ENCODE data around the gene AVL9. TPM values are rescaled to one million over a fixed set of nuclear protein-coding genes. Genes with fewer than 3 reads are reported as not detected.

AVL9 gene
- total RNA-seq, 1 experiment from 2014 or later = 86.6 TPM

DNA sequence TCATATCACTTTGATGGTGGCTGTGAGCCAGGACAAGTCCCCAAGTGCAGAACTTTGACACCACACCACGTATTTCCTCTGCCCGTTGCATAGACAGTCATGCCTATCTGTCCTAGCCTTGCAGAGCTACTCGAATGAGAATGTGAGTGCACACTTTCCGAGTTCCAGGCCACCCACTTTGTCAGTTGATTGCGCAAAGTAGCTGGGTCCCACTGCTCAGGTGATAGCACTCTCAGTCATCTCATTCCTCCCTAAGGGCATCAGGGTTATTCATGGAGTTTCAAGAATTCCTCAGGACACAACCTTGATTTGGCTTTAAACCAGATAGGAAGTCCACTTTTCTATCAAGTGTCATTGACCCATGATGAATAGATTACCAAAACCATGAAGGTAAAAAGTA lies 24.4 kb upstream of the AVL9 start:
- Mint-ChIP-seq H3K27me3 (ENCODE audit: unreplicated experiment) (peaks cover 54% of the 10 kb centered on the region), H3K36me3 (ENCODE audit: insufficient read depth, unreplicated experiment) (no peaks in the 10 kb centered on the region), H3K4me3 (ENCODE audit: low read depth, unreplicated experiment) (no peak overlapping the region), H3K27ac (ENCODE audit: unreplicated experiment) (no peak overlapping the region), H3K4me1 (ENCODE audit: low read depth, unreplicated experiment) (no peaks in the 10 kb centered on the region), H3K9me3 (ENCODE audit: low read depth, unreplicated experiment) (no peaks in the 10 kb centered on the region)
- CTCF ChIA-PET = no interaction called here
- no TSS peak for BruUV-seq (replicated peaks)
- no peak for DNase-seq
- intact Hi-C loops (cut with micrococcal nuclease; ENCODE audit: unreplicated experiment) = no loop called here
- TF ChIP-seq, protein P1, sequence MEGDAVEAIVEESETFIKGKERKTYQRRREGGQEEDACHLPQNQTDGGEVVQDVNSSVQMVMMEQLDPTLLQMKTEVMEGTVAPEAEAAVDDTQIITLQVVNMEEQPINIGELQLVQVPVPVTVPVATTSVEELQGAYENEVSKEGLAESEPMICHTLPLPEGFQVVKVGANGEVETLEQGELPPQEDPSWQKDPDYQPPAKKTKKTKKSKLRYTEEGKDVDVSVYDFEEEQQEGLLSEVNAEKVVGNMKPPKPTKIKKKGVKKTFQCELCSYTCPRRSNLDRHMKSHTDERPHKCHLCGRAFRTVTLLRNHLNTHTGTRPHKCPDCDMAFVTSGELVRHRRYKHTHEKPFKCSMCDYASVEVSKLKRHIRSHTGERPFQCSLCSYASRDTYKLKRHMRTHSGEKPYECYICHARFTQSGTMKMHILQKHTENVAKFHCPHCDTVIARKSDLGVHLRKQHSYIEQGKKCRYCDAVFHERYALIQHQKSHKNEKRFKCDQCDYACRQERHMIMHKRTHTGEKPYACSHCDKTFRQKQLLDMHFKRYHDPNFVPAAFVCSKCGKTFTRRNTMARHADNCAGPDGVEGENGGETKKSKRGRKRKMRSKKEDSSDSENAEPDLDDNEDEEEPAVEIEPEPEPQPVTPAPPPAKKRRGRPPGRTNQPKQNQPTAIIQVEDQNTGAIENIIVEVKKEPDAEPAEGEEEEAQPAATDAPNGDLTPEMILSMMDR (IDR thresholded peaks at IDR 0.05; ENCODE audit: unreplicated experiment) = no peak

DNA sequence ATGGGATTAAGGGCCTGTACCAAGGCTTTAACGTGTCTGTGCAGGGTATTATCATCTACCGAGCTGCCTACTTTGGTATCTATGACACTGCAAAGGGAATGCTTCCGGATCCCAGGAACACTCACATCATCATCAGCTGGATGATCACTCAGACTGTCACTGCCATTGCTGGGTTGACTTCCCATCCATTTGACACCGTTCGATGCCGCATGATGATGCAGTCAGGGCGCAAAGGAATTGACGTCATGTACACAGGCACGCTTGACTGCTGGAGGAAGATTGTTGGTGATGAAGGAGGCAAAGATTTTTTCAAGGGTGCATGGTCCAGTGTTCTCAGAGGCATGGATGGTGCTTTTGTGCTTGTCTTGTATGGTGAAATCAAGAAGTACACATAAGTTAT lies 23.3 kb upstream of the AVL9 start:
- H3K27me3 Mint-ChIP-seq (ENCODE audit: unreplicated experiment) = peaks cover 65% of the 10 kb centered on the region
- no peaks in the 10 kb centered on the region for H3K36me3 Mint-ChIP-seq (ENCODE audit: insufficient read depth, unreplicated experiment)
- no peak overlapping the region for H3K27ac Mint-ChIP-seq (ENCODE audit: unreplicated experiment)
- intact Hi-C loops (cut with micrococcal nuclease; ENCODE audit: unreplicated experiment) = no loop called here
- CTCF ChIA-PET = no interaction called here
- no peak for DNase-seq
- H3K4me3 Mint-ChIP-seq (ENCODE audit: low read depth, unreplicated experiment) = no peak overlapping the region
- no TSS peak for BruUV-seq (replicated peaks)
- no peaks in the 10 kb centered on the region for H3K4me1 Mint-ChIP-seq (ENCODE audit: low read depth, unreplicated experiment)
- H3K9me3 Mint-ChIP-seq (ENCODE audit: low read depth, unreplicated experiment) = no peaks in the 10 kb centered on the region
- TF ChIP-seq, protein P1 (IDR thresholded peaks at IDR 0.05; ENCODE audit: unreplicated experiment) = no peak

DNA sequence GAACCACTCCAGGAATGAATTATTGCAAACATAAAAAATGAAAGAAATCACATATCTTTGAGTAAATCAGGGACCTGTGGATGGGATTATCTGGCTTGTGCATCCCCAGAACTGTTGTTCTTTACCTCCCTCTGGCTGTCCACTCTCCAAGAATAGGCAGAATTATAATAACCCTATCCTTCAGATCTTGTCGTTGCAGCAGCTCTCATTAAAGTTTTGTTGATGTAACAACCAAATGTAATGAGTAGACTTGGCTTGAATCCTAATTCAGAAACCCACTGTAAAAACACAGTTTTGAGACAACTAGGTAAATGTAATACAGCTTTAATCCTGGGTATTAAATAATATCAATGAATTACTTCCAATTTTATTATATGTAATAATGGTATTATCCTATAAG lies 21.3 kb upstream of the AVL9 start:
- no peak overlapping the region for H3K4me3 Mint-ChIP-seq (ENCODE audit: low read depth, unreplicated experiment)
- H3K9me3 Mint-ChIP-seq (ENCODE audit: low read depth, unreplicated experiment) = no peaks in the 10 kb centered on the region
- H3K27me3 Mint-ChIP-seq (ENCODE audit: unreplicated experiment) = peaks cover 77% of the 10 kb centered on the region
- H3K4me1 Mint-ChIP-seq (ENCODE audit: low read depth, unreplicated experiment) = no peaks in the 10 kb centered on the region
- CTCF ChIA-PET = interaction anchor here (1.0 kb wide), 1 partner anchor 11 kb away, joined by 5 read pairs; no protein-coding TSS in a partner anchor
- DNase-seq = no peak
- TF ChIP-seq, protein P1 (IDR thresholded peaks at IDR 0.05; ENCODE audit: unreplicated experiment) = no peak
- no peak overlapping the region for H3K27ac Mint-ChIP-seq (ENCODE audit: unreplicated experiment)
- no peaks in the 10 kb centered on the region for H3K36me3 Mint-ChIP-seq (ENCODE audit: insufficient read depth, unreplicated experiment)
- intact Hi-C loops (cut with micrococcal nuclease; ENCODE audit: unreplicated experiment) = no loop called here
- no TSS peak for BruUV-seq (replicated peaks)

DNA sequence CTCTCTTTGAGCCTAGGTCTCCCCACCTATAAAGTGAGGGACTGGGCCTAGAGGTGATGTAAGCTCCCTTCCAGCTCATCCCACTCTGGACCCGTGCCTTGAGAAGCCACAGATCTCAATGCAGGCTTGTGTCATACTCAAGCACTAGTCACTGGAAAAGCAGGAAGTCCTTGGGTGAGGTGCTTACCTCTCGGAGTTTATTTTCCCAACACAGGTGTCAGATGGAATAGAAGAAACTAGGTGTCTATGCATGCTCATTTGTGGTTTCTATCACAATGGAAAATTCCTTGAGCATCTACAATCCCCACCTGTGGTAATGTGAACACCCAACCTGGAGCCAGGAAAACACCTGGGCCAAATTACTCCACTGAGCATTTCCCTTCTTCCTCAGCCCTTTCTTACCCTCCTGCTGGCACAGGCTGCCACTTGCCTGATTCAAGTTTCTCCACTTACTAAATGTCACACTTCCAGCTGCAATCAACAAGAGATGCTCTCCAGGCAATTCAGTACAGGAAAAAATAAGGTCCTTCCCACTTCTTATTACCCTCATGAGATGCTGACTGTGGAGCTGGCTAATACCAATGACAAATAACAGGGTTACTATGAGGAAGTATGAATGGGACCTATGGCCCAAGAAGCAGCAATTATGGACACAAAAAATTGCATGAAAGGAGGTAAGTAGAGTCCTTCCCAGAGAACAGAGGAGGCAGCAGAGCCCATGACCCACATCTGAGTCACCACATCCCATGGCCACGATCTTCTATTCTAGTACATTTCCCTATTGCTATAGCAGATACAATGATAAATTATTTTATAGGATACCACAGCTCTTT lies 18.3 kb upstream of the AVL9 start:
- intact Hi-C loops (cut with micrococcal nuclease; ENCODE audit: unreplicated experiment) = loop anchor here (5.0 kb wide), 1 partner anchor 120 kb away; no protein-coding TSS in a partner anchor
- DNase-seq = no peak

More for the DNA sequence above, 18.3 kb upstream of the AVL9 start:
- Mint-ChIP-seq H3K27ac (ENCODE audit: unreplicated experiment) (no peak overlapping the region), H3K4me3 (ENCODE audit: low read depth, unreplicated experiment) (no peak overlapping the region), H3K36me3 (ENCODE audit: insufficient read depth, unreplicated experiment) (no peaks in the 10 kb centered on the region), H3K27me3 (ENCODE audit: unreplicated experiment) (peaks cover 69% of the 10 kb centered on the region), H3K4me1 (ENCODE audit: low read depth, unreplicated experiment) (no peaks in the 10 kb centered on the region), H3K9me3 (ENCODE audit: low read depth, unreplicated experiment) (no peaks in the 10 kb centered on the region)
- CTCF ChIA-PET = interaction anchor here (1.1 kb wide), 1 partner anchor 28 kb away, joined by 4 read pairs; no protein-coding TSS in a partner anchor
- TF ChIP-seq, protein P1 (IDR thresholded peaks at IDR 0.05; ENCODE audit: unreplicated experiment) = no peak
- no TSS peak for BruUV-seq (replicated peaks)
